ENCODE measurements around the gene ADAM22. TPM values are rescaled to one million over a fixed set of nuclear protein-coding genes. Genes with fewer than 3 reads are reported as not detected.

Gene ADAM22
- total and polyA plus RNA-seq, 2 of the 4 experiments (the other 2 are of a cell fraction) = 0.03 to 0.18 TPM

DNA sequence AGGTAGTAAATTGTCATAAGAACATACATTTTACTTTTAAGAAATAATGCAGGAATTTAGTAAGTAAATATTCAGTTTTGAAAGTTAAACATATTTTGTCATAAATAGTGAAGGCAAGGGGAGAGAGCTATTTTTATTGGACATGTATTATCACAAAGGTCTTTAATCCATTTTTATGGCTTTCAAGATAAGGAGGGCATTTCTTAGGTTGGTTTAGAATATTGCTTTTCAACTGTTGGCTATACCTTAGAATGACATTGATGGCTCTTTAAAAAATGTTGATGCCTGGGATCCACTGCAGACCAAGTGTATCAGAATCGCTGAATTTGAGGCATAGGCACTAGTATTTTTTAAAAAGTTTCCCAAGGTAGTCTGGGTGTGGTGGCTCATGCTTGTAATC lies 34.0 kb downstream of the ADAM22 start:
- Histone ChIP-seq H2BK15ac (ENCODE audit: low read depth, low read length) (no peak overlapping the region), H3K27me3 (ENCODE audit: control insufficient read depth, insufficient read depth, low read length) (no peaks in the 10 kb centered on the region; the same call in 1 of the 2 replicates), H3K18ac (ENCODE audit: low read depth, low read length) (no peak overlapping the region), H2BK5ac (ENCODE audit: low read depth, low read length, poor library complexity, severe bottlenecking) (no peak overlapping the region), H4K8ac (ENCODE audit: low read depth in 2 of 2, low read length in 2 of 2) (no peak overlapping the region), H3K36me3 (ENCODE audit: control insufficient read depth, insufficient read depth, low read length) (no peaks in the 10 kb centered on the region), H3K9ac (ENCODE audit: low read depth, low read length) (no peak overlapping the region), H3K4me3 (ENCODE audit: insufficient read depth, low read depth, low read length) (no peak overlapping the region), H3K4me1 (ENCODE audit: control insufficient read depth, insufficient read depth, low read length) (no peaks in the 10 kb centered on the region), H3K4me2 (ENCODE audit: low read depth, low read length) (no peak overlapping the region), H3K79me1 (ENCODE audit: low read depth in 1 of 2, low read length in 2 of 2) (no peaks in the 10 kb centered on the region), H2AK9ac (replicated peaks; ENCODE audit: low read depth, low read length, poor library complexity) (no peak overlapping the region), H3K14ac (replicated peaks; ENCODE audit: low read depth, low read length) (no peak overlapping the region), H3K56ac (ENCODE audit: extremely low read depth, insufficient read depth, low read length) (no peak overlapping the region), H4K5ac (ENCODE audit: low read depth, low read length) (no peak overlapping the region), H2BK120ac (ENCODE audit: low read depth, low read length) (no peak overlapping the region), H2BK20ac (ENCODE audit: low read depth, low read length) (no peak overlapping the region), H4K91ac (ENCODE audit: insufficient read depth, low read depth, low read length) (no peak overlapping the region), H3K9me3 (ENCODE audit: control insufficient read depth, insufficient read depth, low read length) (no peaks in the 10 kb centered on the region), H2AFZ (replicated peaks; ENCODE audit: low read length, poor library complexity) (no peak overlapping the region), H3K9me1 (ENCODE audit: insufficient read depth, low read length) (no peaks in the 10 kb centered on the region), H3K4ac (ENCODE audit: low read depth, low read length) (no peak overlapping the region), H2AK5ac (ENCODE audit: low read depth, low read length) (no peak overlapping the region), H3K27ac (ENCODE audit: insufficient read depth, low read length) (no peak overlapping the region), H4K20me1 (ENCODE audit: insufficient read depth, low read length) (no peaks in the 10 kb centered on the region), H3K23ac (ENCODE audit: low read depth, low read length) (no peak overlapping the region)
- no TSS peak for BruUV-seq (replicated peaks)
- intact Hi-C loops (cut with micrococcal nuclease) (no loop called here), dilution Hi-C loops (cut with HindIII; ENCODE audit: low sequenced_read_pairs, unreplicated experiment) (no loop called here), in situ Hi-C loops (cut with MboI; ENCODE audit: low sequenced_read_pairs) (no loop called here)
- ChIA-PET CTCF (no interaction called here), POLR2A (ENCODE audit: unreplicated experiment) (no interaction called here)
- DNase-seq (no peak), ATAC-seq (ENCODE audit: low read depth) (no peak)
- WGBS, 2 experiments (ENCODE audit: extremely low coverage in 2 of 2, insufficient read length in 1 of 2) = no CpG with 5 or more reads among the region's 1 CpG
- TF ChIP-seq, protein P1, sequence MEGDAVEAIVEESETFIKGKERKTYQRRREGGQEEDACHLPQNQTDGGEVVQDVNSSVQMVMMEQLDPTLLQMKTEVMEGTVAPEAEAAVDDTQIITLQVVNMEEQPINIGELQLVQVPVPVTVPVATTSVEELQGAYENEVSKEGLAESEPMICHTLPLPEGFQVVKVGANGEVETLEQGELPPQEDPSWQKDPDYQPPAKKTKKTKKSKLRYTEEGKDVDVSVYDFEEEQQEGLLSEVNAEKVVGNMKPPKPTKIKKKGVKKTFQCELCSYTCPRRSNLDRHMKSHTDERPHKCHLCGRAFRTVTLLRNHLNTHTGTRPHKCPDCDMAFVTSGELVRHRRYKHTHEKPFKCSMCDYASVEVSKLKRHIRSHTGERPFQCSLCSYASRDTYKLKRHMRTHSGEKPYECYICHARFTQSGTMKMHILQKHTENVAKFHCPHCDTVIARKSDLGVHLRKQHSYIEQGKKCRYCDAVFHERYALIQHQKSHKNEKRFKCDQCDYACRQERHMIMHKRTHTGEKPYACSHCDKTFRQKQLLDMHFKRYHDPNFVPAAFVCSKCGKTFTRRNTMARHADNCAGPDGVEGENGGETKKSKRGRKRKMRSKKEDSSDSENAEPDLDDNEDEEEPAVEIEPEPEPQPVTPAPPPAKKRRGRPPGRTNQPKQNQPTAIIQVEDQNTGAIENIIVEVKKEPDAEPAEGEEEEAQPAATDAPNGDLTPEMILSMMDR (conservative IDR thresholded peaks at IDR 0.05; ENCODE audit: low read depth, low read length) = no peak
- TF ChIP-seq MXI1 (IDR thresholded peaks at IDR 0.05; ENCODE audit: borderline replicate concordance, low read depth, low read length) = no peak
- no peak for TF ChIP-seq SMC3 (IDR thresholded peaks at IDR 0.05; ENCODE audit: low read depth, low read length)

Data from IMR-90 (cell line).